Mucosa of rectum (tissue), 2 donors: Measurements from ENCODE around the gene ARMS2.

ENCODE experiments used
- H3K27ac ChIP-seq, 2 donors: one replicate each; pipeline ENCODE4 v1.7.0; 2013; ENCODE audit warnings: inconsistent platforms in 2 of 2, low read depth in 2 of 2, low read length in 2 of 2
- H3K27me3 ChIP-seq, 2 donors: one replicate each; pipeline ENCODE4 v1.7.0; 2013; ENCODE audit warnings: low read length in 2 of 2; ENCODE audit not compliant: control insufficient read depth in 2 of 2, insufficient read depth in 2 of 2
- H3K36me3 ChIP-seq, 2 donors: one replicate each; pipeline ENCODE4 v1.7.0; 2013; ENCODE audit warnings: low read length in 2 of 2; ENCODE audit not compliant: control insufficient read depth in 2 of 2, insufficient read depth in 2 of 2
- H3K4me1 ChIP-seq, 2 donors: one replicate each; pipeline ENCODE4 v1.7.0; 2013; ENCODE audit warnings: low read length in 2 of 2, mild to moderate bottlenecking in 1 of 2; ENCODE audit not compliant: control insufficient read depth in 2 of 2, insufficient read depth in 2 of 2
- H3K4me3 ChIP-seq, 2 donors: one replicate each; pipeline ENCODE4 v1.7.0; 2013; ENCODE audit warnings: low read length in 2 of 2
- H3K9ac ChIP-seq, 2 donors: one replicate each; pipeline ENCODE4 v1.7.0; 2013; ENCODE audit warnings: low read length in 2 of 2, low read depth in 1 of 2, mild to moderate bottlenecking in 1 of 2
- H3K9me3 ChIP-seq, 2 donors: one replicate each; pipeline ENCODE4 v1.7.0; 2013; ENCODE audit warnings: low read length in 2 of 2; ENCODE audit not compliant: control insufficient read depth in 2 of 2
- donor health status: healthy.
- donor health status: Normal muscosa, but diverticular disease.

The ARMS2 gene

GRCh38 chr10:122422266-122422989 is 32.0 kb upstream of the ARMS2 start:
- no peak overlapping the region for H3K4me3 ChIP-seq
- no peaks in the 10 kb centered on the region for H3K27me3 ChIP-seq
- H3K4me1 ChIP-seq = no peaks in the 10 kb centered on the region
- H3K9ac ChIP-seq = no peak overlapping the region
- H3K9me3 ChIP-seq = no peaks in the 10 kb centered on the region
- H3K27ac ChIP-seq = no peak overlapping the region
- peaks cover 8 to 20% of the 10 kb centered on the region in 2 donors for H3K36me3 ChIP-seq

- Histone ChIP-seq H3K4me1 (no peaks in the 10 kb centered on the region), H3K4me3 (no peak overlapping the region), H3K27me3 (no peaks in the 10 kb centered on the region), H3K27ac (no peak overlapping the region), H3K9ac (no peak overlapping the region), H3K36me3 (peaks cover 7 to 17% of the 10 kb centered on the region in 2 donors), H3K9me3 (no peaks in the 10 kb centered on the region)
These were observed 30.4 kb upstream of the ARMS2 start for GRCh38 chr10:122424059-122424458.

DNA sequence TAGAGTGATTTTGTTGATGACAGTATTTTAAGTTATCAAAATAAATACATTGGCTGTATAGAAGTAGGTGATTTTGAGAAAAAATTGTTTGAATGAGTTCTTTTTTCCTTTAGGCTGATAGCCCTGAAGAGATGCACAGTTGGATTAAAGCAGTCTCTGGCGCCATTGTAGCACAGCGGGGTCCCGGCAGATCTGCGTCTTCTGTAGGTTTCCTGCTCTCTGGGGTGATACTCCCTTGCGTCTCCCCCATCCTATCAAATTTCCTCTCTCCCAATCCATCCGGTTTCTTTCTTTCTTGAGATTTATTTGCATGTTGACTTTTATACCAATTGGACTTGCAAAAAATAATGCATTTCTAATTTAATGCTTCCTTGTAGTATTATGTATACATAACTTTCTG is 27.6 kb upstream of the ARMS2 start:
- Histone ChIP-seq H3K9ac (no peak overlapping the region), H3K27ac (no peak overlapping the region), H3K27me3 (no peaks in the 10 kb centered on the region), H3K9me3 (no peaks in the 10 kb centered on the region), H3K4me1 (no peaks in the 10 kb centered on the region), H3K4me3 (no peak overlapping the region), H3K36me3 (peaks cover 13 to 14% of the 10 kb centered on the region in 2 donors)

DNA sequence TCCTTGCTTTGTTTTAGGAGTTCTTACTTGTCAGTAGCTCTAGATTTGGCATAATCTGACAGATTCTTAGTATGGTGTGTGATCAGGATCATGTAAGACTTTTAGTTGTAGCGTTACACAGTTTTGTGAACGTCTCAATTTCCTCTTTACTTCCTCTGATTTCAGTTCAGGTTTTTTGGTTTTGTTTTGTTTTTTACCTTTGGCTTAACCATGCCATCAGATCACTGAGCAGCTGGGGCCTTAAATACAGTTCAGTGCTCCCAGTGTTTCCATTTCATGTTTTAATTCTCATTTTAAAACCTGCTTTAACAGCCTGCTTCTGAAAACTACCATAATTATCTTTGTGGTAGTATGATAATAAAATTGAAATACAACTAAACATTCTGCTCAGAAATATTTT is 27.2 kb upstream of the ARMS2 start:
- Histone ChIP-seq H3K27me3 (no peaks in the 10 kb centered on the region), H3K4me3 (no peak overlapping the region), H3K27ac (no peak overlapping the region), H3K9ac (no peak overlapping the region), H3K9me3 (no peaks in the 10 kb centered on the region), H3K4me1 (no peaks in the 10 kb centered on the region), H3K36me3 (peaks cover 13 to 14% of the 10 kb centered on the region in 2 donors)

- Histone ChIP-seq H3K4me1 (no peaks in the 10 kb centered on the region), H3K9ac (no peak overlapping the region), H3K9me3 (no peaks in the 10 kb centered on the region), H3K27ac (no peak overlapping the region), H3K4me3 (no peak overlapping the region), H3K27me3 (no peaks in the 10 kb centered on the region), H3K36me3 (peaks cover 2 to 3% of the 10 kb centered on the region in 2 donors)
These were observed 19.1 kb upstream of the ARMS2 start for GRCh38 chr10:122435212-122435827.

- H3K9ac ChIP-seq = no peak overlapping the region
- no peaks in the 10 kb centered on the region for H3K4me1 ChIP-seq
- H3K27me3 ChIP-seq = no peaks in the 10 kb centered on the region
- H3K27ac ChIP-seq = no peak overlapping the region
- H3K36me3 ChIP-seq = no peaks in the 10 kb centered on the region
- no peak overlapping the region for H3K4me3 ChIP-seq
- H3K9me3 ChIP-seq = no peaks in the 10 kb centered on the region
These were observed 12.5 kb upstream of the ARMS2 start for GRCh38 chr10:122441961-122442360.

- Histone ChIP-seq H3K4me1 (no peaks in the 10 kb centered on the region), H3K36me3 (no peaks in the 10 kb centered on the region), H3K9me3 (no peaks in the 10 kb centered on the region), H3K27ac (no peak overlapping the region), H3K9ac (no peak overlapping the region), H3K27me3 (no peaks in the 10 kb centered on the region), H3K4me3 (no peak overlapping the region)
These were observed 9.0 kb upstream of the ARMS2 start for GRCh38 chr10:122445469-122445868.

DNA sequence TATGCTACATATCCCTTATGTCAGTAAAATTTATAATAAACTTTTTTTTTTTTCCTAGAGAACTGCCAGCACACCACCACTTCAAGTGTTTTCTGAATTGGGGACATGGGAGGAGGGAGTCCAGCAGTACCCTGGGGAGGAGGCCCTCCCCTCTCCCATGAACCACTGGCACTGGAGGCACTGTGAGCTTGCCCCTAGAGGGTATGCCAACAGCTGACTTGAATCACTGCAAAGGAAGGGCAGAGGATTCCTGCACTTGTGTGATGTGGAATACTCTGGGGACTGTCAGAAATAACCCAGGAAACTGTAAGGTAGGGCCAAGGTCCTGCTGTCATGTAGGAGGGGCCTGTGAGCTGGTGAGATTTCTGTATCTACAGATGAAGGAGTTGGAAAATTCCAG is 8.5 kb upstream of the ARMS2 start:
- Histone ChIP-seq H3K36me3 (no peaks in the 10 kb centered on the region), H3K9ac (no peak overlapping the region), H3K27me3 (no peaks in the 10 kb centered on the region), H3K4me1 (no peaks in the 10 kb centered on the region), H3K9me3 (no peaks in the 10 kb centered on the region), H3K4me3 (no peak overlapping the region), H3K27ac (no peak overlapping the region)

DNA sequence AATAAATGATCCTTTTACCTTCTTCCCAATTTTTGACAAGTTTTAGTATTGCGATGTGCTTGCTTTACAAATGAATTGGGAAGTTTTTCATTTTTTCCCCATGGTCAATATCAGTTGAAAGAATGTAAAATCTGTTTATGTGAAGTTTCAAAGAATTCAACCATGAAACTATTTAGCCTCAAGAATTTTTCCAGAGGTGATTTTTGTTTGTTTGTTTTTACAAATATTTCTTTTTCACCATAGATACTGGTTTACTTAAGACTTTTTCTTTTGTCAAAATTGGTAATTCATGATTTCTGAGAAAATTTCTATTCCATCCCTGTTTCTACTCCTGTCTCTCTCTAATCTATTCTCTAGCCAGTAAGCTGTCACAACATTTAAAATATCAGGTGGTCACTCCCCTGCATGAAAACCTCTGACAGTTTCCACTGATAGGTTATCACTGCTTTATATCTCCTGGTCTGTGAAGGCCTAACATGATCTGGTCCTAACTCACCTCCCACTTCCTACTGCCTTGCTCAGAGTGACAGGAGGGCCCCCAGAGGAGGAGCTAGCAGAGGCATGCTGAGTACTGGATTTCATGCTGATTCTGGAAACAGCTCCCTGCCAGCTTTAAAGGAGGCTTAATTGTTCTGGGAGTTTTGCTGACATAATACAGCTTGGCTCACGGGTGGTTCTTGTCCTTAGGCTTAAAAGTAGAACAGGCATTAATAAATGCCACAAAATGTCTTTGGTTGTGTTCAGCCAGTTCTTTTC is 7.6 kb upstream of the ARMS2 start:
- Histone ChIP-seq H3K27me3 (no peaks in the 10 kb centered on the region), H3K9me3 (no peaks in the 10 kb centered on the region), H3K9ac (no peak overlapping the region), H3K27ac (no peak overlapping the region), H3K36me3 (no peaks in the 10 kb centered on the region), H3K4me1 (no peaks in the 10 kb centered on the region), H3K4me3 (no peak overlapping the region)

GRCh38 chr10:122448600-122448999 is 5.9 kb upstream of the ARMS2 start:
- no peaks in the 10 kb centered on the region for H3K4me1 ChIP-seq
- H3K36me3 ChIP-seq = no peaks in the 10 kb centered on the region
- no peak overlapping the region for H3K9ac ChIP-seq
- H3K9me3 ChIP-seq = no peaks in the 10 kb centered on the region
- H3K27me3 ChIP-seq = no peaks in the 10 kb centered on the region
- no peak overlapping the region for H3K4me3 ChIP-seq
- H3K27ac ChIP-seq = no peak overlapping the region
